Measurements from ENCODE around the gene TBC1D21.

- TF ChIP-seq CTCF (IDR thresholded peaks at IDR 0.05) (no peak), EP300 (IDR thresholded peaks at IDR 0.05) (no peak)
These were observed 20.9 kb downstream of the TBC1D21 start for GRCh38 chr15:73894133-73894814.
